NCI-H2196 (cell line): ENCODE data around the gene KLHL40.

Experiments used
- DNase-seq: peaks from one replicate; lab custom pipeline; 2025; ENCODE audit not compliant: unreplicated experiment; lab: John Stamatoyannopoulos, UW

The KLHL40 gene

DNA sequence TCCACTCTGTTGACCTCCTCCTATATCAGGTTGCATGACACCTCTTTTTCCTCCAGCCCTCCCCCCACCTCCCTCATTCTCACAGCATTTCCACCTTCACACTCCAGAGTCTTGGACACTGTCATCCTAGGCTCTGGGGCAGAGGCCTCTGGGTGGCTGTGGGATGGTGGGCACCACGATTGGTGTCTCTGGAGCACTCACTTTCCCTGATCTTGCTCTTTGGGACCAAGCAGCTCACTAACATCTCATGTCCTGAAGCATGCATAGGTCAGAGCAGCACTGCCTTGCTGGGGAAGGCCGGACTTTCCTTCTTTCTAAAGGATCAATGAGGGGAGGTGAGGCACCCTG lies 16.9 kb upstream of the KLHL40 start:
- DNase-seq: no peak

DNA sequence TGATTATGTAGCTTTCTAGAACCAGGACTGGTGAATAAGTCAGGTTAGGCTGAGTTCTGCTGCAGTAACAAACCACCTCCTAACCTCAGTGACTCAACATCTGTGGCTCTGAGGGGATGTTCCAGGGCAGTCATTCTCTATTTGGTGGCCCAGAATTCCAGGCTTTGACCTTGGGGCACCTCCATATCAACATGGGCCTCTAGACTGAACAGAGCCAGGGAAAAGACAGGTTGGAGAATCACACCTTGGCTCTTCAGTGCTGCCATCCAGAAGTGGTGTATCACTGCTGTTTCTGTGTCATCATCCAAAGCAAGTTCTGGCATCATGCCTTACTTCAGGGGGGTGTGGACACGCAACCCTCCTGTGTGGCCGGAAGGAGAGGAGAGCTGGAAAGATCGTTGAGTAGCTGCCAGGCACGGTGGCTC lies 16.5 kb upstream of the KLHL40 start:
- DNase-seq: no peak

DNA sequence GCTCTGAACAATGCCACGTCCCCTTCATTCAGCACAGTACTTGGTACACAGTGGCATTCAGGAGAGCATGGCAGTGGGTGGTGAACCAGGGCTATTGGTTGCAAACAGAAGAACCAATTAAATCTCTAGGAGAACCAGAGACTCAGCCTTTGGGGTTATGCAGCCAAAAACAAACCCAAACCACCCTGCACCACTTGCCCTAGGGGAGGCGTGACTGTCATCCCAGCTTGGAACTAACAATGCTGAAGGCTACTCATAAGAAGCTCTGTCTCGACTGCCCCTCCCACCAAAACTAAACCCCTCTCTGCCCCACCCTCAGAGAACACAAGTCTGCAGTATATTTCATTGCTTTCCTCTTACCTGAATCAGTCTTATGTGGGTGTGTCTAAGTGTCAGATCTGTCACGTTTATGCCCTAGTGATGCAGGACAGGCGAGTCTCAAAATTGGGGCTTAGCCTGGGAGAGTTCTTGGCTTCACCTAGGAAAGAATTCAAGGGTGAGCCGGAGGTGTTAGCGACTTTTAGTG lies 15.2 kb upstream of the KLHL40 start:
- DNase-seq: no peak

DNA sequence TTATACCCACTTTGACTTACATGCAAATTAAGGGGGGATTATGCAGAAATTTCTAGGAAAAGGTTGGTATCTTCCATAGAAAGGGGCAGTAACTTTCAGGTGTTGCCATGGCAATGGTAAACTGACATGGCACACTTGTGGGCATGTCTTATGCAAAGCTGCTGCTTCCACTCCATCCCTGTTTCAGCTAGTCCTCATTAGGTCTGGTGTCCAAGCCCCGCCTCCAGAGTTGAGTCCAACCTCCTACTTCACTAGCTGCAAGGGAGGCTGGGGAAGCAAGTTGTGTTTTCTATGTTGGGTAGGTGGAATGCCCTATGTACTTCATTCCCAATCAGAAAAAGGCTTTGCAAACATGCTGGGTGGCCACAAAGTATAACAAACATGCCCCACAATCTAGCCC lies 14.7 kb upstream of the KLHL40 start:
- no peak for DNase-seq

DNA sequence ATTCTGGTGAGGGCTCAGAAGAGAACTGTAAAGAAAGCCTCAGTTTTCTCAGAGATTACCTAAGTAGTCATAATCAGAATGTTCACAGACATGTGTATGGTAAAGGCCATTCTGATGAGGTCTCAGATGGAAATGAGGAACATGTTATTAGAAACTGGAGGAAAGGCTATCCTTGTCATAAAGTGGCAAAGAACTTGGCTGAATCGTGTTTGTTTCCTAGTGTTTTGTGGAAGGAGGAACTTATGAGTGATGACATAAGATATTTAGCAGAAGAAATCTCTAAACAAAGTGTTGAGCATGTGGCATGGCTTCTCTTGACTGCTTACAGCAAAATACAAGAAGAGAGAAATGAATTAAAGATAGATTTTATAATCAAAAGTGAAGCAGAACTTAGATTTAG lies 12.8 kb upstream of the KLHL40 start:
- DNase-seq: no peak

DNA sequence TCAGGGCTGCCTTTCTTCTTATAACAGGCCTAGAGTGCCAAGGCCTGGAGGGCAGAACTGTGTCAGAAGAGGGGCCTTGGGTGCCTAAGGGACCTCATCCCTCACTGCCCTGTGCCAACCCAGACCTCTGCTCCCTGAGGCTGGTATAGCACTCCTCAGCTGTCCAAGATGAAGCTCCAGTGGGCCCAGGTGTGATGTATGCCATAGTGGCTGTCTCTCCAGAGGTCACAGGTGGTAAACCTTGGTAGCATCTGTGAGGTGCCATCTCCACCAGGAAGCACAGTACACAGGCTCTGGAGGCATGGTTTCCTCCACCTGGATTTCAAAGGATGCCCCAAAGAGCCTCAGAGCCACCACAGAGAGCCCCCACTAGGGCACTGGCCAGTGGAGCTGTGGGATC lies 12.3 kb upstream of the KLHL40 start:
- no peak for DNase-seq

DNA sequence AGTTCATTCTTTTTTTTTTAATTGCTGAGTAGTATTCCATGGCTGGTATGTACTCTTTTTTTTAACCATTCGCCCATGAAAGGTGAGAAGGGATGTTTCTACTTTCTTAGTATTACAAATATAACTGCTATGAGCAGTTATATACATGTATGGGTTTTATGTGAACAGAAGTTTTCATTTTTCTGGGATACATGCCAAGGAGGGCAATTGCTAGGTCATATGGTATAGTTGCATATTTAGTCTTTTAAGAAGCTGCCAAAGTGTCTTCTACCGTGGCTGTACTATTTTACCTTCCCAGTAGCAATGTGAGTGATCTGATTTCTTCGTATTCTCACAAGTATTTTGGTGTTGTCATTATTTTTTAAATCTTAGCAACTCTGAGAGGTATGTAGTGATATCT lies 11.2 kb upstream of the KLHL40 start:
- no peak for DNase-seq

DNA sequence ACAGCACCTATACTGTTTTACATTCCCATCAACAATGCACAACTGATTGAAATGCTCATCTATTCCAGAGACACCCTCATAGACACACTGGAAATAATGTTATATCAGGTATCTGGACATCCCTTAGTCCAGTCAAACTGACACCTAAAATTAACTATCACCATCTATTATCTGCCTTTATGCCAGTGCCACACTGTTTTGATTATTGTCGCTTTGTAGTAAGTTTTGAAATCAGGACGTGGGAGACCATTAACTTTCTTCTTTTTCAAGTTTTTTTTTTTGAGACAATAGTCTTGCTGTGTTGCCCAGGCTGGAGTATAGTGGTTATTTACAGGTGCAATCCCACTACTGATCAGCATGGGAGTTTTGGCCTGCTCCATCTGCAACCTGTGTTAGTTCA lies 9.4 kb upstream of the KLHL40 start:
- DNase-seq: no peak

DNA sequence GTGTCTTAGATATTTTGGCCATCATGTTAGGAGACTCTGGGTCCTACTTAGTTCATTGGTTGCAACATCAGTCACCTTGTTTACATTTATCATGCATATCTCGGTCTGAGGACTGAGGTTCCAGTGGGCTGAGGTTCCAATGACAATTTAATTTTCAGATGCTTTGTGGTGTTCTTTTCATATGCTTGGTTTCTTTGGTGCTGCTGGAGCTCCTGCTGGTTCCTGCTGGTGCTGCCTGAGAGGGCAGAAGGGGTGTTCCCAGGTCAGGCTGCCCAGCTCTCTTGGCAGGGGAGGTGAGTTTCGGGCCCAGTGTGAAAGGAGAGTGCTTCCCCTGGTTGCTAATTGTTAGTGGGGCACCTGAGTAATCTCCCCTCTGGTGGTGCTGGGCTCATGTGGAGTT lies 6.9 kb upstream of the KLHL40 start:
- DNase-seq: no peak

DNA sequence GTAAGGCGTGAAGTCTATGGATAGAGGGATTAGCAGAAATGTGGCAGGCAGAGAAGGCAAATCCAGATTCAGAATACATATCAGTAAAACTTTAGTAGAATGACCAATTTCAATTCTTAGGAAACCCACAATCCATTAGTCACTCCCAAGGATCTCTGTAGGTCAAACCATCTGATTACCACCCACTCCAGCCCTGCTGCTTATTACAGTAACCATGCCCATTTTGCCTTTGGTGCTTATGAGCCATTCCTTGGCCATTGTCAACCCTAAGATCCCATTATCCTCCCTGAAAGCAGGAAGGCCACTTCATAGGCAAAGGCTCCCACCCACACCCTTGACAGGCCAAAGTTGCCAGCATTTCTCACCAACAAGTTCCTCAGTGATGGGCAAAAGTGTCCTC lies 5.1 kb upstream of the KLHL40 start:
- no peak for DNase-seq

DNA sequence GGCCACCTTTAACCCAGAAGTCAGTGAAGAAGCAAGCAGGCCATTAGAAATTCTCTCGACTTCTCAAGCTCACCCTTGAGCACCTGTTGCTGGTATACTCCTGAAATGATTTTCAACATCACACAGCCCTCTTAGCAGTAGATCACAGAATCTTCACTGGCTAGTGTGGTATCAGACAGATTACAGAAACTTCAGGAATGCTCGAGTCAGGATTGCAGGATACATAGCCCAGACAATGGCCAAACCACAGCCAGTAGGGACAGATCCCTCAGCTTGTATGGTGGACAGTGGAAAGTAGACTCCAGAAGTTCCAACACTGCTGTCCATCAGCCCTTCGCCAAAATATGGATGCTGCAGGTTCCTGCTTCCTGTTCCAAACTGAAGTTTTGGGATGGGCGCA lies 4.5 kb upstream of the KLHL40 start:
- no peak for DNase-seq

DNA sequence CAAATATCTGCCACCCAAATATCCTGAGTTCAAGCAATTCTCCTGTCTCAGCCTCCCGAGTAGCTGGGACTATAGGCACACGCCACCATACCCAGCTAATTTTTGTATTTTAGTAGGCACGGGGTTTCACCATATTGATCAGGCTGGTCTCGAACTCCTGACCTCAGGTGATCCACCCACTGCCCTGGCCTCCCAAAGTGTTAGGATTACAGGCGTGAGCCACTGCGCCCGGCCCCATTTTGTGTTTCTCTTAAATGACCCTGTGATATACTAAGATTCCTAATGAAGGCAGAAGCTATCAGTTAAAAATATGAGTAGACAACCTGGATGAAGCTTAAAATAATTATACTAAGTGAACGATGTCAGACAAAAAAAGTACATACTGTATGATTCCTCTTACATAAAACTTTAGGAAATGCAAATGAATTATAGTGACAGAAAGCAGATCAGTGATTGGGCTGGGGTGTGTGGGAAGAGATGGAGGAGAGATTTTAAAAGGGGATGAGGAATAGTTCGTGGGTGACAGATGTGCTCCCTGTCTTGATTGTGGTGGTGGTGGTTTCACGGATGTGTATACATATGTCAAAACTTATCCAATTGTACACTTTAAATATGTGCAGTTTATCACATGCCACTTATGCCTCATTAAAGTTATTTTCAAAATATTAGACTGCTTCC lies 3.8 kb upstream of the KLHL40 start:
- no peak for DNase-seq

DNA sequence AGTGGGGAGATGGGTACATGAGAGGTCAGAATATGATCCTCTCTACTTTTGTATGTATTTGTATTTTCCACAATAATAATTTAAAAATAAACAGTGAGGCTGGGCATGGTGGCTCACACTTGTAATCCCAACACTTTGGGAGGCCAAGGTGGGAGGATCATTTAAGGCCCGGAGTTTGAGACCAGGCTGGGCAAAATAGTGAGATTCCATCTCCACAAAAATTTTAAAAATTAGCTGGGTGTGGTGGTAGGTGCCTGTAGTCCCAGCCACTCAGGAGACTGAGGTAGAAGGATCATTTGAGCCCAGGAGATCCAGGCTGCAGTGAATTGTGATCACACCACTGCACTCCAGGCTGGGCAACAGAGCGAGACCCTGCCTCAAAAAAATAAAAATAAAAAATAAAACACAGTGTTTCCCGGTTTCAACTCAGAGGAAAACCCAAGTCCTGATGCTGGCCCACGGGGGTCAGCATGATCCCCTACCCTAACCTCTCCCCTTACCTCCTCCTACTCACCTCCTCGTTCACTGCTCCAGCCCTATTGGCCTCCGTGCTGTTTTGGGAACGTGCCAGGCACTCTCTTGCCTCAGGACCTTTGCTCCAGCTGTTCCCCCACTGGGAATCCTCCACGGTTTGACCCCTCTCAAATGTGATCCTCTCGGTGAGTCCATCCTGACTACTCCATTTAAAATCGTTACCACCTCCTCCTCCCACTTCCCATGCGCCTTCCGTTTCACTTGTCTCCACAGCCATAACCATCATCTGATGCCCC lies 2.9 kb upstream of the KLHL40 start:
- DNase-seq: no peak

DNA sequence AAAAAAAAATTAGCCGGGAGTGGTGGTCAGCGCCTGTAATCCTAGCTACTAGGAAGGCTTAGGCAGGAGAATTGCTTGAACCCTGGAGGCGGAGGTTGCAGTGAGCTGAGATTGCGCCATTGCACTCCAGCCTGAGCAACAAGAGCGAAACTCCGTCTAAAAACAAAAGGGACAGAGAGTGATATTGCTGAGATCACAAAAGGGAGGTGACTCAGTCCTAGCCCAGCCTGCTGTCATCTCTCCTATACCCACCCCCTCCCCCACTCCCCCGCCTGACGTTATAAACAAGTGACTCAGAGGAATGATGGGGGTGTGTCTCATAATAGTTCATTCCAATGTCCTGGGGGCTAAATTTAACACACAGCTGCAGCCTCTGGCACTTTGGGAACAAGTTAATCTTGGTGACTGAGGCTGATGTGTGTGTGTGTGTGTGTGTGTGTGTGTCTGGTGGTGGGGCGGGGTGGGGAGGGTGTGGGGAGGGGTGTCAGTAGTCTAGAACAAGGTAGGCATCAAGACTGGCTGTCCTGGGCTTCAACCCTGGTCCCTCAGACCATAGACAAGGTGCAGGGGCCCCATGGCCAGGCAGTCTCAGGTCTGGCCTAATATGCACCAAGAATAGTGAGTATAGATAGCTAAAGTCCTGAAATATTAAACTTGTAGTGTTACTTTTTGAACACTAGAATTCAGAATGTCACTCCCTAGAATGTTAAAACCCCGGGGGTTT lies 1.3 kb upstream of the KLHL40 start:
- DNase-seq: no peak

DNA sequence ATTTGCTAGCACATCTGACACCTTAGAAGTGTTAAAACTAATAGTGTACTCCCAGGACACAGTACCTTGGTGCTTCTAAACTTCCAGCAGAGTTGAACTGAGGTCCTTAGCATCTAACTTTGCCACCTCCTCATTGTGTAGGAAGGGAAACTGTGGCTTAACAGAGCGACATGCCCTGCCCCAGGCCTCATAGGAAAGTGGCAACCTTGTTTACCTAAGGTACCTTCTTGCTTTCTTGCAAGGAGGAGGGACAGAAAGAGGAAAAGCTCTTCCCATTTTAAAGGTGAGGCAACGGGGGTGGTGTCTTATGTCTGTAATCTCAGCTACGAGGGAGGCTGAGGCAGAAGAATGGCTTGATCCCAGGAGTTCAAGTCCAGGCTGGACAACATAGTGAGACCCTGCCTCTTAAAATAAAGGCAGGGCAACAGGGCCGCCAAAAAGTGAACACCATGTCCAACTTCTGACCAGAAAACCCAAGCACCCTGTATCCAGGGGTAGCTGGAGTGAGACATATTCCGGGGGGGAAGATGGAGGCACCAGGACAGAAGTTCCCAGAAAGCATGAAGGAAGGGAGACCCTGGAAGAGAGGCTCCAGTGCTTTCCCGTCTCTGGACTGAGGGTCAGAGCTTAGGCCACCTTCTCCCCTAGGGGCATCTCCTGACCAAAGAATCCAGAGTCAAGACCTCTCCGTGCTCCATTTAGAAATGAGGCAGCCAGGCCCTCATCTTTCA lies 540 bp upstream of the KLHL40 start:
- DNase-seq: no peak

DNA sequence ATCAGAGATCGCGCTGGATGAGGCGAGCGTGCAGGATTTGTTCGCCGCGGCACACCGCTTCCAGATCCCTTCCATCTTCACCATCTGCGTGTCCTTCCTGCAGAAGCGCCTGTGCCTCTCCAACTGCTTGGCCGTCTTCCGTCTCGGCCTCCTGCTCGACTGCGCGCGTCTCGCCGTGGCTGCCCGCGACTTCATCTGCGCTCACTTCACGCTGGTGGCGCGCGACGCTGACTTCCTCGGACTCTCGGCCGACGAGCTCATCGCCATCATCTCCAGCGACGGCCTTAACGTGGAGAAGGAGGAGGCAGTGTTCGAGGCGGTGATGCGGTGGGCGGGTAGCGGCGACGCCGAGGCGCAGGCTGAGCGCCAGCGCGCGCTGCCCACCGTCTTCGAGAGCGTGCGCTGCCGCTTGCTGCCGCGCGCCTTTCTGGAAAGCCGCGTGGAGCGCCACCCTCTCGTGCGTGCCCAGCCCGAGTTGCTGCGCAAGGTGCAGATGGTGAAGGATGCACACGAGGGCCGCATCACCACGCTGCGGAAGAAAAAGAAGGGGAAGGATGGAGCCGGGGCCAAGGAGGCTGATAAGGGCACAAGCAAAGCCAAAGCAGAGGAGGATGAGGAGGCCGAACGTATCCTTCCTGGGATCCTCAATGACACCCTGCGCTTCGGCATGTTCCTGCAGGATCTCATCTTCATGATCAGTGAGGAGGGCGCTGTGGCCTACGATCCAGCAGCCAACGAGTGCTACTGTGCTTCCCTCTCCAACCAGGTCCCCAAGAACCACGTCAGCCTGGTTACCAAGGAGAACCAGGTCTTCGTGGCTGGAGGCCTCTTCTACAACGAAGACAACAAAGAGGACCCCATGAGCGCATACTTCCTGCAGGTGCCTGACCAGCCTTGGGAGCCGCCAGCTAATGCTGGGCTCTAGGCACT lies 819 bp downstream of the KLHL40 start:
- DNase-seq: no peak

DNA sequence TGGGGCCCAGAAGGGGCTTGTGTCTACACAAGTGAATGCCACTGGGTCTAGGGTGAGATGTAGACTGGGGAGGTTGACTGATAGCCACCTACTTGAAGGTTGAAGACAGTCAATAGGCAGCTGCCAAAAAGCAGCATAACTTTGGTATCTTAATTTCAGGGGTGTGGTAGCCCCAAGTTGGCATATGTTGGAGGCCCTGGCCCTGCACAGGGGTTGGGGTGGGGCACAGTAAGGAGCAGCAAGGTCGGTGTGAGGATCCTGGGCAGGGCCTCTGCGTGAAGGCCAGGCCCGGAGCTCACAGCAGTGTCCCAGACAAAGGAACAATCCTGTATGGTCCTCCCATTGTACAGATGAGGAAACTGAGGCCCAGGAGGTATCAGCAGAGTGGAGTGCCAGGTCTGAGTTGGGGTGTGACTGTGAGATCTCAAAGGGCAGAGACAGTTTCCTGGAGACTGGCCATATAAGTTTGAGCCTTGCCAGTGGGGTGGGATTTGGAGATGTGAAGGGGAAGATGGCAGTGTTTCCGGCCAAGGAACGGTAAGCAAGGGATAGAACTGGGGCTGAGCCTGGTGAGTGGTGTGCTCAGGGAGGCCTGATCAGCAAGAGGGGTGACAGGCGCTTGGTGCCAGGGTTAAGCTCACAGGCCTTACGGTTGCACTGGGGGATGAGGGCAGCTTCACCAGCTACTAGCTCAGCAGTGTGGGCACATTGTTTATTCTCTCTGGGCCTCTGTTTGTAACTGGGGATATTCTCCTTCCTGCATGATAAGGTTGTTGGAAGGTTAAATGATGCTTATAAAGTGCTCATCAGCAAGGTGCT lies 1.7 kb downstream of the KLHL40 start:
- no peak for DNase-seq

DNA sequence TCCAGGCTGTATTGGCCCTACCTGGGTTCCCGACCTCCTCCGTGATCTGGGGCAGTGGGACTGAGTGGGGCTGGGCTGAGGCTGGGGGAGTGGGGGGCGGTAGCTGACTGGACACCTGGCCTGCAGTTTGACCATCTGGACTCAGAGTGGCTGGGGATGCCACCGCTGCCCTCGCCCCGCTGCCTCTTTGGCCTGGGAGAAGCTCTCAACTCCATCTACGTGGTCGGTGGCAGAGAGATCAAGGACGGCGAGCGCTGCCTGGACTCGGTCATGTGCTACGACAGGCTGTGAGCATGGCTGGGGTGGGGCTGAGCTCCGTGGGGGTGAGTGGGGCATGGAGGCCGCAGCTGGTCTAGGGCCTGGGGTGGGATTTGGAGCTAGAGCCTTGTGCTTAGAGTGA lies 2.7 kb downstream of the KLHL40 start:
- no peak for DNase-seq
